A673 (cell line): ENCODE measurements around the gene TRAK1.

Experiments used
- CTCF ChIP-seq: fragments of 300-800, 200-600 bp; sonication (generic); conservative IDR thresholded peaks from 2 replicates; pipeline ENCODE4 v1.5.1; 2017; ENCODE audit warnings: low read depth, mild to moderate bottlenecking, antibody characterized with exemption, low read length, moderate library complexity, mixed read lengths
- EZH2 ChIP-seq: fragments of 200-600 bp; sonication (generic); IDR thresholded peaks from 2 replicates; pipeline ENCODE4 v1.6.1; 2017; ENCODE audit warnings: borderline replicate concordance, low read depth, mild to moderate bottlenecking, mixed read lengths, antibody characterized with exemption, low read length; ENCODE audit not compliant: poor library complexity, severe bottlenecking

- TF ChIP-seq CTCF = no peak
- TF ChIP-seq EZH2 = no peak
These were observed 23.8 kb upstream of the TRAK1 start for GRCh38 chr3:42067326-42067725.
